ENCODE data around the gene BLTP1. TPM values are rescaled to one million over a fixed set of nuclear protein-coding genes. Genes with fewer than 3 reads are reported as not detected.

The BLTP1 gene, protein sequence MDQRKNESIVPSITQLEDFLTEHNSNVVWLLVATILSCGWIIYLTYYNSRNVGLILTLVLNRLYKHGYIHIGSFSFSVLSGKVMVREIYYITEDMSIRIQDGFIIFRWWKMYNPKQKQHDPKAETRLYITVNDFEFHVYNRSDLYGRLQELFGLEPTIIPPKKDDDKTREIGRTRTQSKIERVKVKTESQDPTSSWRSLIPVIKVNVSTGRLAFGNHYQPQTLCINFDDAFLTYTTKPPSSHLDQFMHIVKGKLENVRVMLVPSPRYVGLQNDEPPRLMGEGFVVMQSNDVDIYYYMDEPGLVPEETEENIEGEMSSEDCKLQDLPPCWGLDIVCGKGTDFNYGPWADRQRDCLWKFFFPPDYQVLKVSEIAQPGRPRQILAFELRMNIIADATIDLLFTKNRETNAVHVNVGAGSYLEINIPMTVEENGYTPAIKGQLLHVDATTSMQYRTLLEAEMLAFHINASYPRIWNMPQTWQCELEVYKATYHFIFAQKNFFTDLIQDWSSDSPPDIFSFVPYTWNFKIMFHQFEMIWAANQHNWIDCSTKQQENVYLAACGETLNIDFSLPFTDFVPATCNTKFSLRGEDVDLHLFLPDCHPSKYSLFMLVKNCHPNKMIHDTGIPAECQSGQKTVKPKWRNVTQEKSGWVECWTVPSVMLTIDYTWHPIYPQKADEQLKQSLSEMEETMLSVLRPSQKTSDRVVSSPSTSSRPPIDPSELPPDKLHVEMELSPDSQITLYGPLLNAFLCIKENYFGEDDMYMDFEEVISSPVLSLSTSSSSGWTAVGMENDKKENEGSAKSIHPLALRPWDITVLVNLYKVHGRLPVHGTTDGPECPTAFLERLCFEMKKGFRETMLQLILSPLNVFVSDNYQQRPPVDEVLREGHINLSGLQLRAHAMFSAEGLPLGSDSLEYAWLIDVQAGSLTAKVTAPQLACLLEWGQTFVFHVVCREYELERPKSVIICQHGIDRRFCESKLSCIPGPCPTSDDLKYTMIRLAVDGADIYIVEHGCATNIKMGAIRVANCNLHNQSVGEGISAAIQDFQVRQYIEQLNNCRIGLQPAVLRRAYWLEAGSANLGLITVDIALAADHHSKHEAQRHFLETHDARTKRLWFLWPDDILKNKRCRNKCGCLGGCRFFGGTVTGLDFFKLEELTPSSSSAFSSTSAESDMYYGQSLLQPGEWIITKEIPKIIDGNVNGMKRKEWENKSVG (N-terminal part only)
- polyA plus RNA-seq (2012; ENCODE audit: insufficient read length, low read depth) = 6.2 TPM

DNA sequence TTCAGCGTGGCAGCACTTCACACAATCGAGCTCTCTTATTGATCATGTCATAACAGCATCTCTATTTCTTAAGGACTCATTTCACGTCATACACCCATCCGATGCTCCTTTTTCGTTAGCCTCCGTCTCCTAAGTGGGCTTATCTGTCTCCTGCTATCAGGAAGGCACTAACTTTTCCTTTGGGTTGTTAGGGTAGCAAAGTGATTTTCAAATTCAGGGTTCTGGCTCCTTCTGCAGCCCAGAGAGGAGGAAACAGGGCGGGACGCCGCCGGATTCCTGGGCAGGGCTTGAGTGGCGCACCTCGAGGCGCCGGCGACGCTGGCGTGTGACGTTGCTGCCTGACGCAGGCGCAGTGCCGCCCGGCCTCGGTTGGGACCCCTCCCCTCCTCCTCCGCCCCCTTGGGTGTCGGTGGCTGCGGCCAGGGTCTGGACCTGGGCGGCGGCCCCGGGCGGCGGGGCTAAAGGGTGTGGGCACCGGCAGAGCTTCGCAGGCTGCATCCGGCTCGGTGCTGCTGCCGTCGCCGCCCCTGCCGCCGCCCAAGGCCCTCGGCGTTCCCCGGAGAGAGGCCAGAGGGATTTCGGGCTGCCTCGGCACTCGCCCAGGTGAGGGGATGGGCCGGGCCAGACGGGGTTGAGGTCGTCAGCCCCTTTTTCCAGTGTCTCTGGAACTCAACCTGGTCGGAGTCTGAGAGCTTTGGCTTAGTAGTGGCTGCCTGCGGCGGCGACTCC is at the start of gene BLTP1:
BLTP1 (plus strand) TSS at position 350 of the 729 bp plus-strand sequence. CDS start 18,317 bp downstream, outside the sequence.
- peak; percentile 88 for TF ChIP-seq POLR2AphosphoS5 (IDR thresholded peaks at IDR 0.05; ENCODE audit: low read depth, low read length)
- TF ChIP-seq, protein P1, sequence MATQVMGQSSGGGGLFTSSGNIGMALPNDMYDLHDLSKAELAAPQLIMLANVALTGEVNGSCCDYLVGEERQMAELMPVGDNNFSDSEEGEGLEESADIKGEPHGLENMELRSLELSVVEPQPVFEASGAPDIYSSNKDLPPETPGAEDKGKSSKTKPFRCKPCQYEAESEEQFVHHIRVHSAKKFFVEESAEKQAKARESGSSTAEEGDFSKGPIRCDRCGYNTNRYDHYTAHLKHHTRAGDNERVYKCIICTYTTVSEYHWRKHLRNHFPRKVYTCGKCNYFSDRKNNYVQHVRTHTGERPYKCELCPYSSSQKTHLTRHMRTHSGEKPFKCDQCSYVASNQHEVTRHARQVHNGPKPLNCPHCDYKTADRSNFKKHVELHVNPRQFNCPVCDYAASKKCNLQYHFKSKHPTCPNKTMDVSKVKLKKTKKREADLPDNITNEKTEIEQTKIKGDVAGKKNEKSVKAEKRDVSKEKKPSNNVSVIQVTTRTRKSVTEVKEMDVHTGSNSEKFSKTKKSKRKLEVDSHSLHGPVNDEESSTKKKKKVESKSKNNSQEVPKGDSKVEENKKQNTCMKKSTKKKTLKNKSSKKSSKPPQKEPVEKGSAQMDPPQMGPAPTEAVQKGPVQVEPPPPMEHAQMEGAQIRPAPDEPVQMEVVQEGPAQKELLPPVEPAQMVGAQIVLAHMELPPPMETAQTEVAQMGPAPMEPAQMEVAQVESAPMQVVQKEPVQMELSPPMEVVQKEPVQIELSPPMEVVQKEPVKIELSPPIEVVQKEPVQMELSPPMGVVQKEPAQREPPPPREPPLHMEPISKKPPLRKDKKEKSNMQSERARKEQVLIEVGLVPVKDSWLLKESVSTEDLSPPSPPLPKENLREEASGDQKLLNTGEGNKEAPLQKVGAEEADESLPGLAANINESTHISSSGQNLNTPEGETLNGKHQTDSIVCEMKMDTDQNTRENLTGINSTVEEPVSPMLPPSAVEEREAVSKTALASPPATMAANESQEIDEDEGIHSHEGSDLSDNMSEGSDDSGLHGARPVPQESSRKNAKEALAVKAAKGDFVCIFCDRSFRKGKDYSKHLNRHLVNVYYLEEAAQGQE (IDR thresholded peaks at IDR 0.05; ENCODE audit: insufficient read depth in 1 of 2, low read depth in 2 of 2, low read length in 2 of 2) = no peak
- TF ChIP-seq SIN3A (IDR thresholded peaks at IDR 0.05; ENCODE audit: borderline replicate concordance, insufficient read depth, low read length) = peak; percentile 26; the same call in 1 of the 2 replicates
- peak; percentile 80 for TF ChIP-seq FOXP2 (optimal IDR thresholded peaks at IDR 0.05; ENCODE audit: borderline replicate concordance, extremely low read depth, extremely low read length, insufficient read depth)
- TF ChIP-seq TAF1 (IDR thresholded peaks at IDR 0.05; ENCODE audit: borderline replicate concordance, insufficient read depth, low read length) = no peak

DNA sequence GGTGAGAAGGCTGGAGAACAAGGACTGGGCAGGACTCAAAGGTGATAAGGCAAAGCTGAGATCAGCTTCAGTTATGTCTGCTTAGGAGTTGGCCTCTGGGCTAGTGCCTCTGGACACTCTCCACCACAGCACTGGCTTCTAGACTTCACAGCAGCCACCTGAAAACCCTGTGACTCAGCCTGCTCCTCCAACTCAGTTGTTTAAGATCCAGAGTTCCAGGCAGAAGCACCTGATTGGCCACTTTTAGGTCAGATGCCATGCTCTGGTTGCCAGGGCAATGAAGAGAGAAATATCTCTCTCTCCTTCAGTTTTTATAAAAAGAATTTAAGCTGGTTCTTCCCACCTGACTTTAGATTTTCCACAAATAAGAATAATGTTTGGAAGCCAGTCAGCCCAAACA is 47.9 kb upstream of the BLTP1 start:
- TF ChIP-seq FOXP2 (optimal IDR thresholded peaks at IDR 0.05; ENCODE audit: borderline replicate concordance, extremely low read depth, extremely low read length, insufficient read depth) = no peak
- no peak for TF ChIP-seq POLR2AphosphoS5 (IDR thresholded peaks at IDR 0.05; ENCODE audit: low read depth, low read length)
- TF ChIP-seq SIN3A (IDR thresholded peaks at IDR 0.05; ENCODE audit: borderline replicate concordance, insufficient read depth, low read length) = no peak
- TF ChIP-seq, protein P1 (IDR thresholded peaks at IDR 0.05; ENCODE audit: insufficient read depth in 1 of 2, low read depth in 2 of 2, low read length in 2 of 2) = no peak
- TF ChIP-seq TAF1 (IDR thresholded peaks at IDR 0.05; ENCODE audit: borderline replicate concordance, insufficient read depth, low read length) = no peak

DNA sequence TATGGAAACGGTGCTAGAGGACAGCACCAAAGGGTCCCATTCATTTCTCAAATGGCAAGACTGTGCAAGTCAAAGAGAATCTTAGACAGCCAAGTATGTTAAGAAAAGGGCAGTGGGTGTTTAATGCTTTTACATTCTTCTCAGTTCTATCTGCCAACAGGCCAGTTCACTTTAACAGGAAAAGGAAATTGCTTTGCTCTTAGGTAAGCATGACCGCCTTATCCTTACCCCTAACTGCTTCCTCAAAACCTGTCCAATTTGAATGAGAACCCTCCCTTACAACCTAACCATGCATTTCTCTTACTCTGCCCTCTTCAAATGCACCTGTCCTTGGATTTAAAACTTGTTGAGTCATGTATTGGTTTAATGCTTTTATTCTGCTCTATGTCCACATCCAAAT is 44.5 kb upstream of the BLTP1 start:
- TF ChIP-seq FOXP2 (optimal IDR thresholded peaks at IDR 0.05; ENCODE audit: borderline replicate concordance, extremely low read depth, extremely low read length, insufficient read depth) (no peak), TAF1 (IDR thresholded peaks at IDR 0.05; ENCODE audit: borderline replicate concordance, insufficient read depth, low read length) (no peak), SIN3A (IDR thresholded peaks at IDR 0.05; ENCODE audit: borderline replicate concordance, insufficient read depth, low read length) (no peak), POLR2AphosphoS5 (IDR thresholded peaks at IDR 0.05; ENCODE audit: low read depth, low read length) (no peak)
- TF ChIP-seq, protein P1 (IDR thresholded peaks at IDR 0.05; ENCODE audit: insufficient read depth in 1 of 2, low read depth in 2 of 2, low read length in 2 of 2) = no peak

DNA sequence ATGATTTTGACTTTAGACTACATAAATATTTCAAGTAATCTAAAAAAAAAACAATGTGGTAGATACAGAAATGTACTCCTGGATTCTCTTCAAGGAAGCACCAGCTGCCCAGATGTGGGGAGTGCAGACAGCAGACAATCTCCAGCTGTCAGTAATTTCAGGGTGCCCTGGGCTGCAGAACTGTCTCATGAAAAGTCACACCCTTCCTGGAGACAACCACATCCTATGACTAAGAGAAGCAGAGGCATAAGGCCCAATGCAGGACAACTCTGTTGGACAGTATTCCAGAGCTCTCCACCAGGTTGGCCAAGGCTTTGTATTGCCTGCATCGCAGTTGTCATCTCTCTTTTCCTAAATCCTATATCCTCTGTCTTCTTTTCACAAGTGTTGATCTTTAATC is 34.4 kb upstream of the BLTP1 start:
- TF ChIP-seq, protein P1 (IDR thresholded peaks at IDR 0.05; ENCODE audit: insufficient read depth in 1 of 2, low read depth in 2 of 2, low read length in 2 of 2) = no peak
- no peak for TF ChIP-seq FOXP2 (optimal IDR thresholded peaks at IDR 0.05; ENCODE audit: borderline replicate concordance, extremely low read depth, extremely low read length, insufficient read depth)
- TF ChIP-seq POLR2AphosphoS5 (IDR thresholded peaks at IDR 0.05; ENCODE audit: low read depth, low read length) = no peak
- TF ChIP-seq SIN3A (IDR thresholded peaks at IDR 0.05; ENCODE audit: borderline replicate concordance, insufficient read depth, low read length) = no peak
- no peak for TF ChIP-seq TAF1 (IDR thresholded peaks at IDR 0.05; ENCODE audit: borderline replicate concordance, insufficient read depth, low read length)
